ENCODE data around the gene HBZ.
"Not testable (repeated sequence)": the region's sequence is repeated elsewhere in the genome, so short reads cannot be mapped to it uniquely, and the experiment has no call there.

HBZ gene

GRCh38 chr16:152141-153128 is at the start of gene HBZ:
HBZ (plus strand) TSS chr16:152644; CDS start chr16:152910, 266 bp downstream.
- DNase-seq = no peak

GRCh38 chr16:104355-104754 is 48.1 kb upstream of the HBZ start:
- no peak for DNase-seq

GRCh38 chr16:104928-105327 is 47.5 kb upstream of the HBZ start:
- no peak for DNase-seq

GRCh38 chr16:105521-105920 is 46.9 kb upstream of the HBZ start:
- DNase-seq = no peak

- DNase-seq = peak; percentile 79
Observed at GRCh38 chr16:106623-107324, 45.7 kb upstream of the HBZ start.

GRCh38 chr16:112153-112840 is 40.1 kb upstream of the HBZ start:
- DNase-seq = no peak

GRCh38 chr16:114327-114726 is 38.1 kb upstream of the HBZ start:
- no peak for DNase-seq

GRCh38 chr16:116015-116414 is 36.4 kb upstream of the HBZ start:
- no peak for DNase-seq

- peak; percentile 77 for DNase-seq
Observed at GRCh38 chr16:117379-118365, 34.8 kb upstream of the HBZ start.

- DNase-seq = no peak
Observed at GRCh38 chr16:118857-119256, 33.6 kb upstream of the HBZ start.

GRCh38 chr16:119295-119694 is 33.1 kb upstream of the HBZ start:
- no peak for DNase-seq

GRCh38 chr16:119835-120491 is 32.5 kb upstream of the HBZ start:
- no peak for DNase-seq

- DNase-seq = no peak
Observed at GRCh38 chr16:120756-121155, 31.7 kb upstream of the HBZ start.

GRCh38 chr16:122361-122760 is 30.1 kb upstream of the HBZ start:
- no peak for DNase-seq

- DNase-seq = not testable (repeated sequence)
Observed at GRCh38 chr16:123558-124350, 28.7 kb upstream of the HBZ start.

- no peak for DNase-seq
Observed at GRCh38 chr16:125011-125410, 27.4 kb upstream of the HBZ start.

GRCh38 chr16:129075-129474 is 23.4 kb upstream of the HBZ start:
- DNase-seq = no peak

GRCh38 chr16:130533-131173 is 21.8 kb upstream of the HBZ start:
- no peak for DNase-seq

- DNase-seq = no peak
Observed at GRCh38 chr16:132120-132519, 20.3 kb upstream of the HBZ start.

- no peak for DNase-seq
Observed at GRCh38 chr16:133716-134115, 18.7 kb upstream of the HBZ start.
